Medulla oblongata (tissue), 1 donor: Measurements from ENCODE around the gene APCDD1L.

ENCODE experiments used
- DNase-seq: peaks from one replicate; pipeline ENCODE4 v3.0.0-alpha.2; 2015; ENCODE audit errors: extremely low spot score

APCDD1L gene

GRCh38 chr20:58467572-58468527 lies 47.3 kb downstream of the APCDD1L start:
- DNase-seq = no peak

- DNase-seq = no peak
Observed at GRCh38 chr20:58466729-58467571, 48.2 kb downstream of the APCDD1L start.

GRCh38 chr20:58466095-58466708 lies 49.0 kb downstream of the APCDD1L start:
- no peak for DNase-seq

- DNase-seq = no peak
Observed at GRCh38 chr20:58464838-58465237, 50.4 kb downstream of the APCDD1L start.

GRCh38 chr20:58463256-58463655 lies 51.9 kb downstream of the APCDD1L start:
- no peak for DNase-seq

- no peak for DNase-seq
Observed at GRCh38 chr20:58461899-58462298, 53.3 kb downstream of the APCDD1L start.

GRCh38 chr20:58461104-58461503 lies 54.1 kb downstream of the APCDD1L start:
- no peak for DNase-seq

GRCh38 chr20:58459058-58459750 lies 56.0 kb downstream of the APCDD1L start:
- no peak for DNase-seq

GRCh38 chr20:58458342-58459057 lies 56.7 kb downstream of the APCDD1L start:
- DNase-seq = no peak

GRCh38 chr20:58457083-58457695 lies 58.0 kb downstream of the APCDD1L start:
- DNase-seq = no peak

GRCh38 chr20:58454460-58454859 lies 60.7 kb downstream of the APCDD1L start:
- DNase-seq = no peak

GRCh38 chr20:58453391-58453790 lies 61.8 kb downstream of the APCDD1L start:
- no peak for DNase-seq

- no peak for DNase-seq
Observed at GRCh38 chr20:58452667-58453255, 62.4 kb downstream of the APCDD1L start.

- no peak for DNase-seq
Observed at GRCh38 chr20:58450254-58450653, 64.9 kb downstream of the APCDD1L start.

- no peak for DNase-seq
Observed at GRCh38 chr20:58449681-58450221, 65.4 kb downstream of the APCDD1L start.

- DNase-seq = no peak
Observed at GRCh38 chr20:58448958-58449357, 66.2 kb downstream of the APCDD1L start.

- DNase-seq = peak; percentile 63
Observed at GRCh38 chr20:58447511-58448391, 67.4 kb downstream of the APCDD1L start.

GRCh38 chr20:58446960-58447265 lies 68.3 kb downstream of the APCDD1L start:
- no peak for DNase-seq
